BLaER1 treated with 17β-estradiol and CSF1 and Interleukin-3, amounts not matched to agents 10 nM and 100 nM (cell line): Measurements from ENCODE around the gene HOXC6.

Experiments used
- H3K27ac ChIP-seq, 11 experiments: shearing (Covaris generic); formaldehyde crosslinking; 2 replicates each; pipeline ENCODE4 v1.8.1; 2022
- H3K27me3 ChIP-seq, 11 experiments: shearing (Covaris generic); formaldehyde crosslinking; 2 replicates each; pipeline ENCODE4 v1.8.1; 2022
- H3K36me3 ChIP-seq, 11 experiments: shearing (Covaris generic); formaldehyde crosslinking; 2 replicates each; pipeline ENCODE4 v1.8.1; 2022
- H3K4me1 ChIP-seq, 10 experiments: shearing (Covaris generic); formaldehyde crosslinking; 2 replicates each; pipeline ENCODE4 v1.8.1; 2022
- H3K4me2 ChIP-seq, 11 experiments: shearing (Covaris generic); formaldehyde crosslinking; 2 replicates each; pipeline ENCODE4 v1.8.1; 2022
- H3K4me3 ChIP-seq, 10 experiments: shearing (Covaris generic); formaldehyde crosslinking; 2 replicates each; pipeline ENCODE4 v1.8.1; 2022
- H3K9ac ChIP-seq, 11 experiments: shearing (Covaris generic); formaldehyde crosslinking; 2 replicates each; pipeline ENCODE4 v1.8.1; 2022
- H3K9me3 ChIP-seq, 11 experiments: shearing (Covaris generic); formaldehyde crosslinking; replicated peaks in 1 of 11; 2 replicates each; pipeline ENCODE4 v1.8.1; 2022
- H4K20me1 ChIP-seq, 11 experiments: shearing (Covaris generic); formaldehyde crosslinking; 2 replicates each; pipeline ENCODE4 v1.8.1; 2022
- Cebpa-rat ChIP-seq, 11 experiments: shearing (Covaris generic); IDR thresholded peaks; 2 replicates each; pipeline ENCODE4 v1.8.1; 2022

Gene HOXC6

GRCh38 chr12:54009171-54010052 is 18.8 kb upstream of the HOXC6 start:
- Histone ChIP-seq H3K9ac (no peak overlapping the region), H3K36me3 (no peaks in the 10 kb centered on the region), H3K9me3 (peaks cover 0 to 16% (median 0%) of the 10 kb centered on the region in 11 experiments; a peak in 4 of 22 replicates), H3K27me3 (peaks cover 99 to 100% (median 100%) of the 10 kb centered on the region in 11 experiments), H3K27ac (no peak overlapping the region), H4K20me1 (peaks cover 0 to 95% (median 80%) of the 10 kb centered on the region in 11 experiments; a peak in 18 of 22 replicates), H3K4me2 (no peak overlapping the region), H3K4me3 (no peak overlapping the region), H3K4me1 (peaks cover 0 to 17% (median 10%) of the 10 kb centered on the region in 10 experiments; a peak in 14 of 20 replicates)
- TF ChIP-seq Cebpa-rat (IDR thresholded peaks at IDR 0.05): no peak

GRCh38 chr12:54010053-54010971 is 17.9 kb upstream of the HOXC6 start:
- Histone ChIP-seq H3K36me3 (no peaks in the 10 kb centered on the region), H3K27ac (no peak overlapping the region), H3K27me3 (peaks cover 99 to 100% (median 100%) of the 10 kb centered on the region in 11 experiments), H3K9me3 (peaks cover 0 to 22% (median 2%) of the 10 kb centered on the region in 11 experiments; a peak in 7 of 22 replicates), H3K4me3 (no peak overlapping the region), H3K4me1 (peaks cover 0 to 17% (median 10%) of the 10 kb centered on the region in 10 experiments; a peak in 14 of 20 replicates), H4K20me1 (peaks cover 0 to 95% (median 76%) of the 10 kb centered on the region in 11 experiments; a peak in 18 of 22 replicates), H3K4me2 (no peak overlapping the region), H3K9ac (no peak overlapping the region)
- TF ChIP-seq Cebpa-rat (IDR thresholded peaks at IDR 0.05): no peak

GRCh38 chr12:54010972-54011664 is 17.1 kb upstream of the HOXC6 start:
- Histone ChIP-seq H3K27ac (no peak overlapping the region), H3K9me3 (peaks cover 0 to 28% (median 5%) of the 10 kb centered on the region in 11 experiments; a peak in 8 of 22 replicates), H3K4me3 (0 out of 20 replicates have a peak overlapping the region, but pooled peaks of 1 of the 10 experiments have one; percentile 11), H3K4me1 (peaks cover 0 to 15% (median 9%) of the 10 kb centered on the region in 10 experiments; a peak in 14 of 20 replicates), H3K4me2 (peak overlapping the region in 2 of 11 experiments; percentile 6 to 40; a peak in 2 of 22 replicates), H3K36me3 (no peaks in the 10 kb centered on the region), H4K20me1 (peaks cover 0 to 95% (median 77%) of the 10 kb centered on the region in 11 experiments; a peak in 18 of 22 replicates), H3K27me3 (peaks cover 99 to 100% (median 100%) of the 10 kb centered on the region in 11 experiments), H3K9ac (no peak overlapping the region)
- TF ChIP-seq Cebpa-rat (IDR thresholded peaks at IDR 0.05): no peak

- H3K36me3 ChIP-seq: no peaks in the 10 kb centered on the region
- no peak overlapping the region for H3K27ac ChIP-seq
- H3K4me1 ChIP-seq: peaks cover 0 to 8% (median 1%) of the 10 kb centered on the region in 10 experiments; a peak in 7 of 20 replicates
- peaks cover 0 to 89% (median 70%) of the 10 kb centered on the region in 11 experiments; a peak in 18 of 22 replicates for H4K20me1 ChIP-seq
- TF ChIP-seq Cebpa-rat (IDR thresholded peaks at IDR 0.05): no peak
- 0 out of 20 replicates have a peak overlapping the region, but pooled peaks of 1 of the 10 experiments have one; percentile 11 for H3K4me3 ChIP-seq
- peaks cover 99 to 100% (median 100%) of the 10 kb centered on the region in 11 experiments for H3K27me3 ChIP-seq
- peaks cover 0 to 29% (median 5%) of the 10 kb centered on the region in 11 experiments; a peak in 8 of 22 replicates for H3K9me3 ChIP-seq
- H3K4me2 ChIP-seq: peak overlapping the region in 2 of 11 experiments; percentile 6 to 40; a peak in 2 of 22 replicates
- H3K9ac ChIP-seq: no peak overlapping the region
These were observed 16.3 kb upstream of the HOXC6 start for GRCh38 chr12:54011665-54012532.

- H3K27me3 ChIP-seq: peaks cover 99 to 100% (median 100%) of the 10 kb centered on the region in 11 experiments
- H3K27ac ChIP-seq: no peak overlapping the region
- no peak for TF ChIP-seq Cebpa-rat (IDR thresholded peaks at IDR 0.05)
- H4K20me1 ChIP-seq: peaks cover 0 to 89% (median 68%) of the 10 kb centered on the region in 11 experiments; a peak in 18 of 22 replicates
- peaks cover 0 to 32% (median 5%) of the 10 kb centered on the region in 11 experiments; a peak in 8 of 22 replicates for H3K9me3 ChIP-seq
- no peaks in the 10 kb centered on the region for H3K36me3 ChIP-seq
- peaks cover 0 to 7% (median 0%) of the 10 kb centered on the region in 10 experiments; a peak in 3 of 20 replicates for H3K4me1 ChIP-seq
- H3K9ac ChIP-seq: no peak overlapping the region
- no peak overlapping the region for H3K4me2 ChIP-seq
- no peak overlapping the region for H3K4me3 ChIP-seq
These were observed 15.4 kb upstream of the HOXC6 start for GRCh38 chr12:54012631-54013409.

- H4K20me1 ChIP-seq: peaks cover 0 to 89% (median 66%) of the 10 kb centered on the region in 11 experiments; a peak in 18 of 22 replicates
- H3K36me3 ChIP-seq: no peaks in the 10 kb centered on the region
- no peak overlapping the region for H3K9ac ChIP-seq
- TF ChIP-seq Cebpa-rat (IDR thresholded peaks at IDR 0.05): no peak
- no peak overlapping the region for H3K27ac ChIP-seq
- H3K9me3 ChIP-seq: peaks cover 0 to 38% (median 5%) of the 10 kb centered on the region in 11 experiments; a peak in 8 of 22 replicates
- peaks cover 100% of the 10 kb centered on the region in 11 experiments for H3K27me3 ChIP-seq
- H3K4me2 ChIP-seq: no peak overlapping the region
- peaks cover 0 to 7% (median 0%) of the 10 kb centered on the region in 10 experiments; a peak in 3 of 20 replicates for H3K4me1 ChIP-seq
- H3K4me3 ChIP-seq: no peak overlapping the region
These were observed 13.7 kb upstream of the HOXC6 start for GRCh38 chr12:54014377-54015017.
